Measurements from ENCODE around the gene SPATA31D4.

DNA sequence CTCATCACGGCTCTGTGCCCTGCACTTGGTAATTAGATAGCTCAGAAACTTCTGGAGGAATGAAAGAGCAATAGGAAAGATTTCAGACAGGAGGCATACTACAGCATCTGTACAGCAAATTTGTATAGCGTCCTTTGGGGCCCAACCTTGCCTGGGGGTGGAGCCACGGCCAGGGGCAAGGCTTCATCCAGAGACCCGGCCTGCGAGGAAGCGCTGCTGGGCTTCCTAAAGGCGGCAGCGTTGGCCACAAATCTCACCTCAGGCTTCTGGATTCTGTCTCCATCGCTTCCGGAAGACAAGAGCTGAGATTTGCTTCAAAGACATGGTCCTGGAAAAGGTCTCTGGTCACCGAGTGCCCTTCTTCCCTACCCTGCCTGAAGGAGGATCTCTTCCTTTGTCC, 48.1 kb downstream of the SPATA31D4 start:
- TF ChIP-seq, protein P1, sequence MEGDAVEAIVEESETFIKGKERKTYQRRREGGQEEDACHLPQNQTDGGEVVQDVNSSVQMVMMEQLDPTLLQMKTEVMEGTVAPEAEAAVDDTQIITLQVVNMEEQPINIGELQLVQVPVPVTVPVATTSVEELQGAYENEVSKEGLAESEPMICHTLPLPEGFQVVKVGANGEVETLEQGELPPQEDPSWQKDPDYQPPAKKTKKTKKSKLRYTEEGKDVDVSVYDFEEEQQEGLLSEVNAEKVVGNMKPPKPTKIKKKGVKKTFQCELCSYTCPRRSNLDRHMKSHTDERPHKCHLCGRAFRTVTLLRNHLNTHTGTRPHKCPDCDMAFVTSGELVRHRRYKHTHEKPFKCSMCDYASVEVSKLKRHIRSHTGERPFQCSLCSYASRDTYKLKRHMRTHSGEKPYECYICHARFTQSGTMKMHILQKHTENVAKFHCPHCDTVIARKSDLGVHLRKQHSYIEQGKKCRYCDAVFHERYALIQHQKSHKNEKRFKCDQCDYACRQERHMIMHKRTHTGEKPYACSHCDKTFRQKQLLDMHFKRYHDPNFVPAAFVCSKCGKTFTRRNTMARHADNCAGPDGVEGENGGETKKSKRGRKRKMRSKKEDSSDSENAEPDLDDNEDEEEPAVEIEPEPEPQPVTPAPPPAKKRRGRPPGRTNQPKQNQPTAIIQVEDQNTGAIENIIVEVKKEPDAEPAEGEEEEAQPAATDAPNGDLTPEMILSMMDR (conservative IDR thresholded peaks at IDR 0.05; ENCODE audit: low read length), result no peak
- no peak for TF ChIP-seq EZH2phosphoT487 (IDR thresholded peaks at IDR 0.05; ENCODE audit: borderline replicate concordance, low read depth, low read length)
